Measurements from ENCODE around the gene FANCC.
"Not testable (repeated sequence)": the region's sequence is repeated elsewhere in the genome, so short reads cannot be mapped to it uniquely, and the experiment has no call there.

The FANCC gene

GRCh38 chr9:95332860-95333259, 15.4 kb upstream of the FANCC start:
- no peak overlapping the region for H3K4me3 ChIP-seq (ENCODE audit: low read depth, low read length)
- no peak for DNase-seq (ENCODE audit: low read depth, low spot score)
- in situ Hi-C loops (cut with HindIII; ENCODE audit: low sequenced_read_pairs) = no loop called here
- no peak for TF ChIP-seq CTCF (IDR thresholded peaks at IDR 0.05; ENCODE audit: low read depth, low read length)

- no peak for DNase-seq (ENCODE audit: low read depth, low spot score)
- TF ChIP-seq CTCF (IDR thresholded peaks at IDR 0.05; ENCODE audit: low read depth, low read length) = no peak
- H3K4me3 ChIP-seq (ENCODE audit: low read depth, low read length) = no peak overlapping the region
- in situ Hi-C loops (cut with HindIII; ENCODE audit: low sequenced_read_pairs) = no loop called here
These were observed 13.4 kb upstream of the FANCC start for GRCh38 chr9:95330720-95331404.

- in situ Hi-C loops (cut with HindIII; ENCODE audit: low sequenced_read_pairs); H3K4me3 ChIP-seq (ENCODE audit: low read depth, low read length); DNase-seq (ENCODE audit: low read depth, low spot score): not testable (repeated sequence)
These were observed 11.6 kb upstream of the FANCC start for GRCh38 chr9:95329061-95329460.

DNA sequence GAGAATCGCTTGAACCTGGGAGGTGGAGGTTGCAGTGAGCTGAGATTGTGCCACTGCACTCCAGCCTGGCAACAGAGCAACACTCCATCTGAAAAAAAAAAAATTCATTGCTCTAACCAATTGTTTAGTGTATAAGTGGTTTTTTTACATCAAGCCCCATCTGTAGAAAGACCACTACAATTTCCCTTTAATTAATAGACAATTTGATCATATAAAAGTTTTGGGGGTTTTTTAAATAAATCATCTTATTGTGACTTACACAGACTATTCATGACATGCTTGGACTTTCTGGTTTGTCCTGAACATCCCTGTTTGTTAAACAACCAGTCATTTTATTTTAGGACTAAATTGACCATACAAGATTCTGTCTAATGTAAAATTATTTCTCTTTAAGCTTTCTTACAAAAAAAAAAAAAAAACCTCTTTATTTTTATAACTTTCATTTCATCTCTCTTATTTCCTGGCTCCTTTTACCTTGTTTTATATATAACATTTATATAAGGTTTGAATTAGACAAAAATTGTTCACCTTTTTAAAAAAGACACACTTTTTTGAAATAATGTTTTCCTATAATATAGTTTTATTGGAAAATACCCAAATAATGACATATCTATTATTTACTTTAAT, 9.8 kb upstream of the FANCC start:
- no peak for TF ChIP-seq CTCF (IDR thresholded peaks at IDR 0.05; ENCODE audit: low read depth, low read length)
- no peak overlapping the region for H3K4me3 ChIP-seq (ENCODE audit: low read depth, low read length)
- in situ Hi-C loops (cut with HindIII; ENCODE audit: low sequenced_read_pairs) = no loop called here
- no peak for DNase-seq (ENCODE audit: low read depth, low spot score)

DNA sequence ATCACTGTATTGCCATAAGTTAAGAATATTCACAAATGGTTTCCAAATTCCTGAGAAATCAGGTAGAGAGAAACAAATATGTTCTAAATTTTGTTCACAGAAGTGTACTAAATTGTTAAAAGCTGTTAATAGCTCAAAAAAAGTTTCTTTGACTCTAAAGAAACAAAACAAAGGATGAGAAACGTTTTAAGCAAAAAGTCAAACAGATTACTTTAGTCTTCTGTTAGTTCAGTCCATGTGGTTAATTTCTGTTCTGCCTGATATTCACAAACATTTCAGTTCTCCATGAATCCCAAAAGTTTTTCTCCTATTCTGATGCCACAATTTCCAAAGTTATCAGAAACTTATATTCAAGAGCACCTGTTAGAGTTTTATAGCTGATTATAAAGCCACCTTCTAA, 7.7 kb upstream of the FANCC start:
- no peak overlapping the region for H3K4me3 ChIP-seq (ENCODE audit: low read depth, low read length)
- no peak for TF ChIP-seq CTCF (IDR thresholded peaks at IDR 0.05; ENCODE audit: low read depth, low read length)
- DNase-seq (ENCODE audit: low read depth, low spot score) = no peak
- in situ Hi-C loops (cut with HindIII; ENCODE audit: low sequenced_read_pairs) = no loop called here

DNA sequence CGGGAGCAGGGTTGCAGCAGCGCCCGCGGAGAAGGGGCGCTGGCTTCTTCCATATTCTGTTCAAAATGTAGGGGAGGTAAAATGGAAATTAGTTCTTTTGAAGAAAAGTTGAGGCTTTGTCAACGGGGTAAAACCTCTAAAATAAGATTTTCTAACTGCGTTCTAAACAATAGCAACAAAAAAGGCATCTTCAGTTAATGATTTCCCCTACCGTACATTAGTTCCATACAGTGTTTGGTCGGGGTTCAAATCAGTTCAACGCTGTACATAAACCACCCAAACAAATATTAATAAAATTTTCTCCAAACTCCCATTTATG, 343 bp upstream of the FANCC start:
- peak overlapping the region; percentile 82 for H3K4me3 ChIP-seq (ENCODE audit: low read depth, low read length)
- TF ChIP-seq CTCF (IDR thresholded peaks at IDR 0.05; ENCODE audit: low read depth, low read length) = no peak
- in situ Hi-C loops (cut with HindIII; ENCODE audit: low sequenced_read_pairs) = no loop called here
- no peak for DNase-seq (ENCODE audit: low read depth, low spot score)

- peak; percentile 6 for TF ChIP-seq CTCF (IDR thresholded peaks at IDR 0.05; ENCODE audit: low read depth, low read length)
- in situ Hi-C loops (cut with HindIII; ENCODE audit: low sequenced_read_pairs) = no loop called here
- DNase-seq (ENCODE audit: low read depth, low spot score) = peak; percentile 47
- H3K4me3 ChIP-seq (ENCODE audit: low read depth, low read length) = peak overlapping the region; percentile 82
These were observed 753 bp downstream of the FANCC start for GRCh38 chr9:95316794-95317118.

Measured in astrocyte of the spinal cord (primary cell).